DMS79 treated with DMSO at 0.1 percent for 48 hours (cell line): ENCODE measurements around the gene SNAI1.

Experiments
- DNase-seq: peaks from one replicate; lab custom pipeline; 2025; lab: John Stamatoyannopoulos, UW

The SNAI1 gene

DNA sequence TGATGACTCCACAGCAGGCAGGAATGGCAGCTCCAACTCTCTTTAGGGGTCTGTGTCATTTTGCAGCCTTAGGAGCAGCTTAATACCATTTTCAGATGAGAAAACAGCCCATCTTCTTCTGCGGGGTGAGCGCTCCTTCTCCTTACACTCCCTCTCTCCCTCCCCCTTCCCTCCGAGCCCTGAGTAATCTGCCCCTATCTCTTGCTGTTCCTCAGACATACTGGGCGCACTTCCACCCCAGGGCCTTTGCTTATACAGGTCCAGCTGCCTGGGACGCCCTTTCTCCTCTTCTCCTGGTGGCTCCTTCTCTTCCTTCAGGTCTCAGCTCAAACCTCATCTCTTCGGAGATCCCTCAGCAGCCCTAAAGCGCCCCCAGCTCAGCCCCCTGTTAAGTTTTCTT lies 54.8 kb downstream of the SNAI1 start:
- no peak for DNase-seq

DNA sequence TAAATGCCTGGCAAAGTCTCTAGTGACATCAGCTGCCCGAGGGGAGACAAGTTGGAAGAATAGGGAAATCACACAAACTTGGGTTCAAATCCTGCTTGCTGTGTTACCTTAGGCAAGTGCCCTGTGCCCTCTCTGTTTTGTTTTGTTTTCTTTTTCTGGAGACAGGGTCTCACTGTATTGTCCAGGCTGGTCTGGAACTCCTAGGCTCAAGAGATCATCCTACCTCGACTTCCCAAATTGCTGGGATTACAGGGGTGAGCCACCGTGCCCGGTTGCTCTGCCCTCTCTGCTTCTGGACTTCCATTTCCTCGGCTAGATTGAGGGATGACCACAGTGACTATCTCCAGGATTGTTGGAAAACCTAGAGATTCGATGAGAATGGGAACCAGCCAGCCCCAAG lies 55.4 kb downstream of the SNAI1 start:
- DNase-seq, result no peak
